BLaER1 (cell line): ENCODE measurements around the gene SCN5A.

ENCODE experiments used
- H3K27ac ChIP-seq: shearing (Covaris generic); formaldehyde crosslinking; 2 replicates; pipeline ENCODE4 v1.8.1; 2022
- H3K27me3 ChIP-seq: shearing (Covaris generic); formaldehyde crosslinking; 2 replicates; pipeline ENCODE4 v1.8.1; 2022
- H3K36me3 ChIP-seq: shearing (Covaris generic); formaldehyde crosslinking; 2 replicates; pipeline ENCODE4 v1.8.1; 2022
- H3K4me1 ChIP-seq: shearing (Covaris generic); formaldehyde crosslinking; 2 replicates; pipeline ENCODE4 v1.8.1; 2022
- H3K4me2 ChIP-seq: shearing (Covaris generic); formaldehyde crosslinking; 2 replicates; pipeline ENCODE4 v1.8.1; 2022
- H3K4me3 ChIP-seq: shearing (Covaris generic); formaldehyde crosslinking; 2 replicates; pipeline ENCODE4 v1.8.1; 2022
- H3K9ac ChIP-seq: shearing (Covaris generic); formaldehyde crosslinking; 2 replicates; pipeline ENCODE4 v1.8.1; 2022
- H3K9me3 ChIP-seq: shearing (Covaris generic); formaldehyde crosslinking; 2 replicates; pipeline ENCODE4 v1.8.1; 2022
- H4K20me1 ChIP-seq: shearing (Covaris generic); formaldehyde crosslinking; 2 replicates; pipeline ENCODE4 v1.8.1; 2022
- Cebpa-rat ChIP-seq: shearing (Covaris generic); IDR thresholded peaks from 2 replicates; pipeline ENCODE4 v1.8.1; 2022

Gene SCN5A

GRCh38 chr3:38558864-38559263, 90.6 kb downstream of the SCN5A start:
- peaks cover 7% of the 10 kb centered on the region; the same call in 1 of the 2 replicates for H3K9me3 ChIP-seq
- peaks cover 6% of the 10 kb centered on the region; the same call in 1 of the 2 replicates for H3K4me1 ChIP-seq
- H3K4me3 ChIP-seq = no peak overlapping the region
- no peak overlapping the region for H3K4me2 ChIP-seq
- H3K36me3 ChIP-seq = 0 out of 2 replicates have a peak, but pooled peaks cover 4% of the 10 kb centered on the region
- no peak for TF ChIP-seq Cebpa-rat
- no peaks in the 10 kb centered on the region for H4K20me1 ChIP-seq
- H3K9ac ChIP-seq = no peak overlapping the region
- no peak overlapping the region for H3K27ac ChIP-seq
- no peaks in the 10 kb centered on the region for H3K27me3 ChIP-seq

- H3K36me3 ChIP-seq = 0 out of 2 replicates have a peak, but pooled peaks cover 5% of the 10 kb centered on the region
- H3K27ac ChIP-seq = no peak overlapping the region
- no peak overlapping the region for H3K9ac ChIP-seq
- H3K4me1 ChIP-seq = no peaks in the 10 kb centered on the region
- no peak overlapping the region for H3K4me3 ChIP-seq
- TF ChIP-seq Cebpa-rat = no peak
- no peak overlapping the region for H3K4me2 ChIP-seq
- peaks cover 10% of the 10 kb centered on the region; the same call in 1 of the 2 replicates for H3K9me3 ChIP-seq
- no peaks in the 10 kb centered on the region for H3K27me3 ChIP-seq
- H4K20me1 ChIP-seq = no peaks in the 10 kb centered on the region
Measured at GRCh38 chr3:38556640-38557358, 92.7 kb downstream of the SCN5A start.

GRCh38 chr3:38555926-38556325, 93.6 kb downstream of the SCN5A start:
- Histone ChIP-seq H3K36me3 (0 out of 2 replicates have a peak, but pooled peaks cover 5% of the 10 kb centered on the region), H3K9ac (no peak overlapping the region), H3K27ac (no peak overlapping the region), H3K27me3 (no peaks in the 10 kb centered on the region), H3K4me2 (no peak overlapping the region), H3K4me3 (no peak overlapping the region), H3K4me1 (no peaks in the 10 kb centered on the region), H3K9me3 (peaks cover 10% of the 10 kb centered on the region; the same call in 1 of the 2 replicates), H4K20me1 (no peaks in the 10 kb centered on the region)
- TF ChIP-seq Cebpa-rat = no peak

GRCh38 chr3:38555149-38555840, 94.2 kb downstream of the SCN5A start:
- no peaks in the 10 kb centered on the region for H3K4me1 ChIP-seq
- no peak overlapping the region for H3K9ac ChIP-seq
- H3K4me3 ChIP-seq = no peak overlapping the region
- H3K27ac ChIP-seq = no peak overlapping the region
- H4K20me1 ChIP-seq = no peaks in the 10 kb centered on the region
- H3K27me3 ChIP-seq = no peaks in the 10 kb centered on the region
- H3K36me3 ChIP-seq = 0 out of 2 replicates have a peak, but pooled peaks cover 5% of the 10 kb centered on the region
- H3K9me3 ChIP-seq = peaks cover 10% of the 10 kb centered on the region; the same call in 1 of the 2 replicates
- no peak overlapping the region for H3K4me2 ChIP-seq
- TF ChIP-seq Cebpa-rat = no peak

- TF ChIP-seq Cebpa-rat = no peak
- H3K36me3 ChIP-seq = 0 out of 2 replicates have a peak, but pooled peaks cover 5% of the 10 kb centered on the region
Measured at GRCh38 chr3:38554127-38554827, 95.2 kb downstream of the SCN5A start.

GRCh38 chr3:38553071-38553470, 96.4 kb downstream of the SCN5A start:
- Histone ChIP-seq H3K9me3 (peaks cover 10% of the 10 kb centered on the region; the same call in 1 of the 2 replicates), H3K36me3 (0 out of 2 replicates have a peak, but pooled peaks cover 5% of the 10 kb centered on the region), H3K27me3 (no peaks in the 10 kb centered on the region), H4K20me1 (no peaks in the 10 kb centered on the region), H3K4me2 (no peak overlapping the region), H3K4me1 (peaks cover 11% of the 10 kb centered on the region), H3K9ac (no peak overlapping the region), H3K4me3 (no peak overlapping the region), H3K27ac (no peak overlapping the region)
- no peak for TF ChIP-seq Cebpa-rat

More at GRCh38 chr3:38554127-38554827, 95.2 kb downstream of the SCN5A start:
- no peaks in the 10 kb centered on the region for H3K4me1 ChIP-seq
- no peak overlapping the region for H3K4me2 ChIP-seq
- peaks cover 10% of the 10 kb centered on the region; the same call in 1 of the 2 replicates for H3K9me3 ChIP-seq
- no peaks in the 10 kb centered on the region for H3K27me3 ChIP-seq
- H3K27ac ChIP-seq = no peak overlapping the region
- H3K4me3 ChIP-seq = no peak overlapping the region
- no peaks in the 10 kb centered on the region for H4K20me1 ChIP-seq
- H3K9ac ChIP-seq = no peak overlapping the region

- H3K27me3 ChIP-seq = no peaks in the 10 kb centered on the region
- H3K27ac ChIP-seq = no peak overlapping the region
- no peak overlapping the region for H3K4me3 ChIP-seq
- peaks cover 16% of the 10 kb centered on the region for H3K4me1 ChIP-seq
- H3K9ac ChIP-seq = no peak overlapping the region
- H3K36me3 ChIP-seq = 0 out of 2 replicates have a peak, but pooled peaks cover 5% of the 10 kb centered on the region
- H3K4me2 ChIP-seq = no peak overlapping the region
- no peaks in the 10 kb centered on the region for H4K20me1 ChIP-seq
- no peak for TF ChIP-seq Cebpa-rat
- H3K9me3 ChIP-seq = peaks cover 10% of the 10 kb centered on the region; the same call in 1 of the 2 replicates
Measured at GRCh38 chr3:38552364-38552763, 97.1 kb downstream of the SCN5A start.

- 0 out of 2 replicates have a peak, but pooled peaks cover 5% of the 10 kb centered on the region for H3K36me3 ChIP-seq
- H3K27me3 ChIP-seq = no peaks in the 10 kb centered on the region
- H3K27ac ChIP-seq = no peak overlapping the region
- H3K9ac ChIP-seq = no peak overlapping the region
- H3K4me2 ChIP-seq = no peak overlapping the region
- peaks cover 10% of the 10 kb centered on the region; the same call in 1 of the 2 replicates for H3K9me3 ChIP-seq
- H3K4me3 ChIP-seq = no peak overlapping the region
- H3K4me1 ChIP-seq = peaks cover 16% of the 10 kb centered on the region
- TF ChIP-seq Cebpa-rat = no peak
- H4K20me1 ChIP-seq = no peaks in the 10 kb centered on the region
Measured at GRCh38 chr3:38551026-38551832, 98.3 kb downstream of the SCN5A start.
